Fibroblast of mammary gland (primary cell): ENCODE data around the gene LMNTD1.

Experiments used
- DNase-seq: peaks from one replicate; pipeline ENCODE4 v3.0.0-alpha.2; 2010; ENCODE audit warnings: low read depth
- H3K4me3 ChIP-seq: 2 replicates; pipeline ENCODE4 v1.5.1; 2011; ENCODE audit warnings: low read depth, mild to moderate bottlenecking, low read length, moderate library complexity; ENCODE audit not compliant: control insufficient read depth
- CTCF ChIP-seq: conservative IDR thresholded peaks from 2 replicates; pipeline ENCODE4 v1.5.1; 2011; ENCODE audit warnings: low read depth, low read length, inconsistent platforms; ENCODE audit not compliant: control insufficient read depth, insufficient read depth

LMNTD1 gene

GRCh38 chr12:25578411-25579143 is 25.5 kb upstream of the LMNTD1 start:
- TF ChIP-seq CTCF = no peak
- no peak overlapping the region for H3K4me3 ChIP-seq
- no peak for DNase-seq

GRCh38 chr12:25574761-25575160 is 21.7 kb upstream of the LMNTD1 start:
- no peak for TF ChIP-seq CTCF
- no peak overlapping the region for H3K4me3 ChIP-seq
- DNase-seq = no peak

- TF ChIP-seq CTCF = no peak
These were observed 20.3 kb upstream of the LMNTD1 start for GRCh38 chr12:25573346-25573745.

GRCh38 chr12:25570418-25570817 is 17.3 kb upstream of the LMNTD1 start:
- TF ChIP-seq CTCF = no peak
- no peak for DNase-seq
- no peak overlapping the region for H3K4me3 ChIP-seq

More at GRCh38 chr12:25573346-25573745, 20.3 kb upstream of the LMNTD1 start:
- H3K4me3 ChIP-seq = no peak overlapping the region
- DNase-seq = no peak

GRCh38 chr12:25566202-25566949 is 13.3 kb upstream of the LMNTD1 start:
- TF ChIP-seq CTCF = no peak
- DNase-seq = no peak

GRCh38 chr12:25558586-25558985 is 5.5 kb upstream of the LMNTD1 start:
- no peak for TF ChIP-seq CTCF
- no peak overlapping the region for H3K4me3 ChIP-seq
- DNase-seq = peak; percentile 41

More at GRCh38 chr12:25566202-25566949, 13.3 kb upstream of the LMNTD1 start:
- no peak overlapping the region for H3K4me3 ChIP-seq
